HG03064 (cell line): ENCODE data around the gene AFF3.

Source experiments
- ATAC-seq: cut with Tn5 transposase; IDR thresholded peaks from one replicate; pipeline ENCODE4 v1.9.1; 2021; ENCODE audit warnings: low read depth; ENCODE audit not compliant: unreplicated experiment

AFF3 gene

DNA sequence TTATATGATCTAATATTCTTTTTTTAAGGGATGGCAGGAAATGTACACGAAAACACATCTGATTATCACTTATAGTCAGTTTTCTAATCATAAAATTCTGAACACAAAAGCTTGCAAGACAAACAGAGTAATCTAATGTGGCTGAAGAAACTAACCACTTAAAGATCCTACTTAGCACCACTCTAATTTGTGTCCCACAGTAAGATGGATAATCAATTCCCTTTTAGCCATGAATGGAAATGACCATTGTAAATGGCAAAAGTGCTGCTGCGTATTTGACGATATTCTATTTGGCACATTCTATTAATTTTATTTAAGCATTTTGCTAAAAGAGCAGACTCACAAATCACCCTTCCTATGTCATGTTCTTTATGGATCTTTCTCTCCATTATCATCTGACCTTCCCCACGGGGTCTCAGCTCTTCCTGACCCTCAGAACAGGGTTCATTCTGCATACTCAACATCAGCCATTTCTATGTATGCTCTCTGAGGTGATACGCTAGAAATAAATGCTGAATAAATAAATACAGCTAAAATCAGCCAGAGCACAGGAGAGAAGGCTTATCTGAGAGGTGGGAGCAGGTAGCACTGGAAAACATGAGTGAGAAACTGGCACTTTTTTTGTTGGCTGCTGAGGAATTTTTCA is 295.8 kb downstream of the AFF3 start:
- no peak for ATAC-seq

DNA sequence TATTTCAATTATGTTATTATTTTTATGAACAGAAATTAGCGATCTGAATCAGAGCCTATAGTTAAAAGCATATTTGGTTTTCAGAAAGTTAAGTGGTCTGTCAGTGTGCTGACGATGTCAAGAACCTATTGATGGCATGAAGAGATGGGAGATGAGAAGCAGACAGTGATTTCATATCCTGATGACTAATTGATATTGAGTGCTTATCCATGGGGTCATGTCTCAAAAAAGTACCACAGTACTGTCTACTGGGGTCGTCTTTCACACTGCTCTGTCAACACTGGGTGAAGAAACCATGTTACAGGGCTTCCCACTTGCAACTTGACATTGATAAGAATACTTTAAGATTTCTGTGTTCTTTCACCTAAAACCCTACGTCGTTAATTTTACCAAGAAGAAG is 297.1 kb downstream of the AFF3 start:
- no peak for ATAC-seq

DNA sequence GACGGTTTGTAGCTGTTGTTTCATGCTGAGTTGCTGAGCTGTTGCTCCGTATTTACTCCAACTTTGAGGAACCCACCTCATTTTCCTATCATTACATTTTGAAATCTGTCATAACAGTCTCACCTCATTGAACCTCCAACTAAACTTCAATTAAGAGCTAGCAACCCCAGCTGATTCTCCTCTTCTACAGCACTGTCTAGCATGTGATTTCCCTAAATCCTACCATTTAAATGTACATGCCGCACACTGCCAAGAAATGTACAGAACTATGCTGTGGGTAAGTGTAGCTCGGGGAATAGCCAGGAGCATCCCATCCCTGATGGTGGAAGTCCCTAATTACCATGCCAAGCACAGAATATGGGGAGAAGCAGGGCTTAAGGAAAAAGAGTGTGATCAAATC is 299.9 kb downstream of the AFF3 start:
- no peak for ATAC-seq

GRCh38 chr2:99841749-99842148 is 300.6 kb downstream of the AFF3 start:
- ATAC-seq: no peak

DNA sequence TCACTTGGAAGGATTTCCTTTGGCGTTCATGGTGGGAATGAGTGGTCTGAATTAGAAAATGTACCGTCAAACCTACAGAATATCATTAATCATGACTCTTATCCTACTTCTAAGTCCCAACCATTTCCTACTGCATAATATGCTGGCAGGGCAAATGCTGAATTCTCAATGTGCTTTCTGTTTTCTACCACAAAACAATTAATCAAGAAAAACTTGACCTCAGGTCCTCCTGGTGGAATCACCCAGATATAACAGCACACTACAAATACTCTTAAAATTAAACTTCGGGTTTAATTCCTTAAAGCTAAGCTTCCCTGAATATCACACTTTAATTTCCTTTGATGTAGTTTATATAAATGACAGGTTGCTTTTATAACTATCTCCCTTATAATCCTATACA is 301.6 kb downstream of the AFF3 start:
- ATAC-seq: no peak

DNA sequence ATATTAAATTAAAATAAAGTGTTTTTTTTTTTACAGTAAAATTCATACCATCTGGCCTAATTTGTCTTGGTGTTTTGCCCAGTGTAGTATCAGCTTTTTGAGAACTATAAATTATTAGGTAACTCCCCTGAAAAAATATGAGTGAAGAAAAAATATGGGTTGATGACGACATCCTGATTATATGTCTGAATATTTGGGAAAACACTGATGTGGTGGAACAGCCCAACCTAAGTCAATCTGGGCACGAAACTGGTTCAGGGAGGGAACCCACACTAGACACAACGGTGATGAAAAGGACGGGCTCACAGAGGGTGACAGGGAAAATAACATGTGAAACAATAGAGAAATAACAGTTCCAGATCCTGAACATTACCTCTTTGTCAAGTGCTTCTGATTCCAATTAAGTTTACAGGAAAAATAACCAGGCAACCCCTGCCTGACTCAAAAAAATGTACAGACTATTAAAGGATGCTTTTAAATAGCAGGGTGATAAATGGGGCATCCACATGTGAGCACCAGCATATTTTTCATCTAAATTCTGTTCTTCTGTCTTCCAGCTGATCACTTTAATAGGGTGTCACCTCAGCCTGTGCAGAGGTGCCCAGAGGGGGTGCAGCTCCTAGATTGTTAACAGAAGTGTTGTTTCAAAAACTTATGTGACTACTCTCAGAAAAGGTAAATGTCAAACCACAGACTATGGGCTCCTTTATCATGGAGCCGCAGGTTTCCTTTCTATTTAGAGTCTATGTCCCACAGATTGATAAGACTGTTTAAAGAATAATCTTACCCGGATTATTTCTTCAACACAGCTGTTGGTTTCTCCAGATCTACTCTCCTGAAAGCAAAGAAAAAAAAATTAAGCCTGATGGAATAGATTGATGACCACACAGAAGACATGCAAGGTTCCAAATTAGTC is 305.4 kb downstream of the AFF3 start:
- no peak for ATAC-seq

GRCh38 chr2:99834426-99834825 is 308.0 kb downstream of the AFF3 start:
- ATAC-seq: no peak

GRCh38 chr2:99833586-99834201 is 308.7 kb downstream of the AFF3 start:
- ATAC-seq: no peak

DNA sequence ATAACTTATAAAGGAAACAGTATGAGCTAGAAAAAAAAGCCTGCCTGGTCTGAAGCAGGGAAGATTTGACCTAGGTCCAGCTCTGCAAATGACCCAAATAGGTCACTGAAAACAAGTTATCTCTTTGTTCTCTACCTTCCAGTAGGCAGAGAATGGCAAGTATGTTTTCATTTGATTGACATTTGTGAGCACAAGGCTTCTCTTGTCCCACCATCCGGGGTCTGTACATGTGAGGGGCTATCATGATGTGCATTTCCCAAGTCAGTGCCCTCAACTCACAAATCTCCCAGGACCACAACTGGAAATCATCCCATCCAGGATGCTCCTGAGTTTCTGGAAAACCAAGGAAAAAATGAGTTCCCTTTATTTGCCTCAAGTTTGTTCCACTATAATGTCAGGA is 309.5 kb downstream of the AFF3 start:
- no peak for ATAC-seq

DNA sequence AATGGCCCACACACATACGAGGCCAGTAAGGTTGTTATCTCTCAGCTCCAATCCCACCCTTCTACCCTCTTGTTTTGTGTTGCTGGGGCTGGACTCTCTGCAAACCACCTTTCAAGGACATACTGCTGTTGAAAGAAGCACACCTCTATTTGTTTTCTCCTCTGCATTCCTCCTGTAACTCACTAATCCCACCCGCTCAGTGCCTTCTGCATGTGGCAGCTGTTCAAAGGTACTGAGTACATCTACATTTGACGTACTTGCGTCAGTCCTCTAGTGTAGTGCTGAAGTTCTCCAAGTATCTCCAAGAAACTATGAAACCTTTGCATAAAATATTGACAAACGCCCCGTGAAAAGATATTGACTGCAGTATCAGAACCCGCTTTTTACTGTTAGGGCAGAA is 310.6 kb downstream of the AFF3 start:
- ATAC-seq: no peak

DNA sequence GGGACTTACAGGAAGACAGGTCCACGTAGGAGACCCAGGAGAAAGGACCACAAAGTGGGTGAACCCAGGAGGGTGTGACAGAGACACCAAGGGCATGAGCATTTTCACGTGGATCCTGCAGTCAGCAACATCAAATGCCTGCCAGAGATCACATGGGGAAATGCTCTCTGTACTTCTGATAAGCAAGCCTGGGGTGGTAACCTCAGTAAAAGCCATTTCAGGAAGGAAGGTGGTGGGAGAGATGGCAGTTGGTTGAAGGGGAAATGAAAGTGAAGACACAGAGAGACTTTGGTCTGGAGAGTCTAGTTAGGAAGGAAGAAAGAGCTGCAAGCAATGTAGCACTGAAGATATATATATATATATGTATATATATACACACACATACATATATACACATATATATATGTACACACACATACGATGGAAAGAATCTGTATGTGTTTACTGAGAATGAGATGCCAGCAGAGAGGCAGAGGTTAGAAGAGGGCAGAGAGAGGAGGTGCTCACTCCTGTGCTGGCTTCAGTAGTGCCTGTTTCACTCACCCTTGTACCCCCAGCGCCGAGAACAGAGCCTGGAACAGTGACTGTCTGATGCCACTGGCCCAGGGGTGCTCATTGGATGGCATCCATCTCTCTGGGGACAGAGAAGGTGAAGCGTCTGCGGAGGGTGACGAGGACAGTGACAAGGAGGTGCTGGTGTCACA is 314.9 kb downstream of the AFF3 start:
- no peak for ATAC-seq

DNA sequence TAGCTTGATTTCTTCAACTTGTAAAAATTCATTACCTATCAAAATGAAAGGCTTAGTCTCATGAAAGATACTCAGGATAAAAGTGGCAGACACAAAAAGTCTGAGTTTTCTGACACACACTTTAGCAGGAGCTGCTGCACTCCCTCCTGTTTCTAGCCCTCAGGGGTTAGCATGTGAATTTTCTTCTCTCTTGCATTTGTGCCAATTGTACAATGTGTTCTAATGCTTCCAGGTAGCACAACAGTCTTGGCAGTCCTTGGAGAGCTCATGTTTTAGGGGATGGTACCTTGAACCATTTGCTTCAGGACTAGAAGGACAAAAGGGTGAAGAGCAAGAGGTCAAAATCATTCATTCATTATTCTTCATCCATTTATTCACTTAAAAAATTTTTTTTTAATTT is 316.8 kb downstream of the AFF3 start:
- no peak for ATAC-seq

GRCh38 chr2:99824758-99825157 is 317.6 kb downstream of the AFF3 start:
- no peak for ATAC-seq

GRCh38 chr2:99822474-99823207 is 319.7 kb downstream of the AFF3 start:
- ATAC-seq: no peak

DNA sequence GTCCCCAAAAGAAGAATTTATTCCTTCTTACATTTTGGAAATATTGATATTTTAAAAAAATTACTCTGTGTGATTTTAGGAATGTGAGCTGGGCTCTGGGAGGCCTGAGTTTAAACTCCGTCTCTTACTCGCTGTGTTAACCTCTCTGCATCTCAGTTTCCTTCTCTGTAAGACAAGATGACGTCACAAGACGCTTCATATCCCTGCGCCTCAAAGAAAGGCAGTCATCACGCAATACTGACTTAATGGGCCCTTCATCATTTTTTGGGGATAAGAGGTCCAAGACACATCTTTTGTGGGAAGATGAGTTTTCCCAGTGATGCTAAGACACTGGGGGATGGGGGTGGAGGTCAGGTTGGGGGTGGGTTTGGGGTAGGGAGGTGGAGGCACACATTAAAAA is 320.4 kb downstream of the AFF3 start:
- no peak for ATAC-seq

DNA sequence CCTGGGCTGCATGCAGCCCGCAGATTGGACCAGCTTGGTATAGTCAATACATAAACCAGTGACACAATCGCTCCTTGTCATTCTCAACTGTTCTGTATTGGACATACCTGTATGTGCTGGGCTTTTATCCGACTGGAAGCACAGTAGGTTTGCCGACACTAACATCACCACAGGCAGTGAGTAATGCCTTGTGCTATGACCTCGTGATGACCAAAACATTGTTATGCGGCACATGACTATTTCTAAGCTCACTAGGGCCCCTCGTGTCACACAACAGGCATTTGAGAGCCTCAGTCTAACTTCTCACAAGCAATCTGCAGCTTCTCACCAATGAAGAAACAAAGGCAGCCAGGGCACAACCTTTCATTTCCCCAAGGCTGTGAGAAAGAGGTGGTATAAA is 320.8 kb downstream of the AFF3 start:
- ATAC-seq: no peak

- ATAC-seq: no peak
Measured at GRCh38 chr2:99821039-99821438, 321.4 kb downstream of the AFF3 start.

DNA sequence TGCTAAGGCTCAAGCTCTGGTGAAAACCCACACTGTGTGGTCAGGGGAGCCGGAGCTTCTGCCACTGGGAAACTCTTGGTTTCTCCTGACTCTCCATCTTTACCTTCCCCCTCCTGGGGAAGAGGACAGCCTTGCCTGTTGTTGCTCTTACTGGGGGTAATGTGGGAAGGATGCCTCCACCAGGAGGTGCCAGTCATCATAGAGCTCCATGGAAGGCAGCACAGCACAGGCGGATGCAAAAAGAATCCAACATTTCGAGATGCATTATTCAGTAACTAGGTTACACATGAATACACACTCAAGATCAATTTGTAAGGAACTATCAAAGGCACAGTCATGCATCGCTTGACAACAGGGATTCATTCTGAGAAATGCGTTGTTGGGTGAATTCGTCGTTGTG is 322.6 kb downstream of the AFF3 start:
- no peak for ATAC-seq

DNA sequence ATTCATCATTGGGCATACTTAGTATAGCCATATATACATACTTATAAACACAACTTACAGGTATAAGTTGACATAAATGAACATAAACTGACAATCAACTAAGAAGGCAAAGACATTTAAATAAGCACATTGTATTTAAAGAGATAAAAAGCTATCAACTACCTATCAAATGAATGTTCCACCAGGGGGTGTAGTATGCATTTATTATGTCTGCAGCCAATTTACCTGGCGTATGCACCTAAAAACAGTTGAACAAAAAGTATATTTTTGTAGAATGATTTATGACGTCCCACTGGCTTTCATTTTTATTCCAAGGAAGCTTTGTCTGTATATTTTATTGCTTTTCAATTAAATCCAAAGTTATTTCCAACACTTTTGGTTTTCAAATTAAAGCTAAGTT is 323.5 kb downstream of the AFF3 start:
- no peak for ATAC-seq

GRCh38 chr2:99816908-99817307 is 325.5 kb downstream of the AFF3 start:
- no peak for ATAC-seq
